ENCODE measurements around the gene TXNL4A. TPM values are rescaled to one million over a fixed set of nuclear protein-coding genes. Genes with fewer than 3 reads are reported as not detected.

Gene TXNL4A
- total RNA-seq, 2 experiments from 2014 or later: 55.0 to 55.7 TPM

GRCh38 chr18:79943608-79944125, 44.7 kb downstream of the TXNL4A start:
- H3K36me3 ChIP-seq (ENCODE audit: insufficient read depth, low read length): peaks cover 34% of the 10 kb centered on the region
- peaks cover 32% of the 10 kb centered on the region for H3K4me1 ChIP-seq (ENCODE audit: insufficient read depth, low read length)
- Mint-ChIP-seq H3K27me3 (no peaks in the 10 kb centered on the region), H3K36me3 (ENCODE audit: low read depth) (peaks cover 49% of the 10 kb centered on the region), H3K27ac (no peak overlapping the region), H3K4me1 (ENCODE audit: low read depth) (peaks cover 40% of the 10 kb centered on the region), H3K4me3 (no peak overlapping the region), H3K9me3 (no peaks in the 10 kb centered on the region)
- H3K9me3 ChIP-seq (ENCODE audit: control insufficient read depth in 1 of 2, insufficient read depth in 1 of 2, low read length in 2 of 2): peaks cover 0 to 5% of the 10 kb centered on the region in 2 experiments
- no peak overlapping the region for H3K4me3 ChIP-seq (ENCODE audit: low read length)
- TF ChIP-seq CTCF (IDR thresholded peaks at IDR 0.05): no peak
- ATAC-seq (ENCODE audit: poor library complexity) (no peak), DNase-seq (no peak)
- H3K27ac ChIP-seq (ENCODE audit: low read depth in 1 of 2, low read length in 2 of 2): no peak overlapping the region
- POLR2A ChIA-PET: no interaction called here
- CTCF ChIA-PET: interaction anchor here (0.6 kb wide), 1 partner anchor 49 kb away, joined by 3 read pairs; no protein-coding TSS in a partner anchor
- intact Hi-C loops (cut with DNase I, micrococcal nuclease): no loop called here
- no peaks in the 10 kb centered on the region for H3K27me3 ChIP-seq (ENCODE audit: control insufficient read depth in 1 of 2, insufficient read depth in 2 of 2, low read length in 2 of 2)

GRCh38 chr18:79942786-79943607, 45.4 kb downstream of the TXNL4A start:
- no peak for ATAC-seq (ENCODE audit: poor library complexity)
- H3K9me3 Mint-ChIP-seq: no peaks in the 10 kb centered on the region
- no peak overlapping the region for H3K27ac ChIP-seq (ENCODE audit: low read depth in 1 of 2, low read length in 2 of 2)
- no peak overlapping the region for H3K4me3 ChIP-seq (ENCODE audit: low read length)
- intact Hi-C loops (cut with DNase I, micrococcal nuclease): no loop called here
- H3K36me3 Mint-ChIP-seq (ENCODE audit: low read depth): peaks cover 55% of the 10 kb centered on the region
- H3K9me3 ChIP-seq (ENCODE audit: control insufficient read depth in 1 of 2, insufficient read depth in 1 of 2, low read length in 2 of 2): peaks cover 0 to 12% of the 10 kb centered on the region in 2 experiments
- H3K4me3 Mint-ChIP-seq: no peak overlapping the region
- no peak for TF ChIP-seq CTCF (IDR thresholded peaks at IDR 0.05)
- peaks cover 37% of the 10 kb centered on the region for H3K36me3 ChIP-seq (ENCODE audit: insufficient read depth, low read length)
- ChIA-PET POLR2A (no interaction called here), CTCF (no interaction called here)
- H3K4me1 Mint-ChIP-seq (ENCODE audit: low read depth): peaks cover 36% of the 10 kb centered on the region
- H3K27me3 Mint-ChIP-seq: no peaks in the 10 kb centered on the region
- peaks cover 27% of the 10 kb centered on the region for H3K4me1 ChIP-seq (ENCODE audit: insufficient read depth, low read length)
- no peak for DNase-seq
- H3K27ac Mint-ChIP-seq: no peak overlapping the region
- no peaks in the 10 kb centered on the region for H3K27me3 ChIP-seq (ENCODE audit: control insufficient read depth in 1 of 2, insufficient read depth in 2 of 2, low read length in 2 of 2)

- H3K27ac Mint-ChIP-seq: no peak overlapping the region
- Histone ChIP-seq H3K9me3 (ENCODE audit: control insufficient read depth in 1 of 2, insufficient read depth in 1 of 2, low read length in 2 of 2) (peaks cover 0 to 19% of the 10 kb centered on the region in 2 experiments), H3K4me3 (ENCODE audit: low read length) (no peak overlapping the region), H3K36me3 (ENCODE audit: insufficient read depth, low read length) (peaks cover 36% of the 10 kb centered on the region), H3K27me3 (ENCODE audit: control insufficient read depth in 1 of 2, insufficient read depth in 2 of 2, low read length in 2 of 2) (no peaks in the 10 kb centered on the region), H3K4me1 (ENCODE audit: insufficient read depth, low read length) (peaks cover 24% of the 10 kb centered on the region), H3K27ac (ENCODE audit: low read depth in 1 of 2, low read length in 2 of 2) (no peak overlapping the region)
- no peaks in the 10 kb centered on the region for H3K27me3 Mint-ChIP-seq
- DNase-seq: no peak
- intact Hi-C loops (cut with DNase I, micrococcal nuclease): no loop called here
- no peak overlapping the region for H3K4me3 Mint-ChIP-seq
- no peak for TF ChIP-seq CTCF (IDR thresholded peaks at IDR 0.05)
- POLR2A ChIA-PET: no interaction called here
- no peaks in the 10 kb centered on the region for H3K9me3 Mint-ChIP-seq
- no peak for ATAC-seq (ENCODE audit: poor library complexity)
- CTCF ChIA-PET: no interaction called here
- peaks cover 34% of the 10 kb centered on the region for H3K4me1 Mint-ChIP-seq (ENCODE audit: low read depth)
- peaks cover 63% of the 10 kb centered on the region for H3K36me3 Mint-ChIP-seq (ENCODE audit: low read depth)
These were observed 46.2 kb downstream of the TXNL4A start for GRCh38 chr18:79942211-79942610.

All from CD4-positive, alpha-beta T cell (primary cell).